ENCODE data around the gene ZEB2.

The ZEB2 gene

DNA sequence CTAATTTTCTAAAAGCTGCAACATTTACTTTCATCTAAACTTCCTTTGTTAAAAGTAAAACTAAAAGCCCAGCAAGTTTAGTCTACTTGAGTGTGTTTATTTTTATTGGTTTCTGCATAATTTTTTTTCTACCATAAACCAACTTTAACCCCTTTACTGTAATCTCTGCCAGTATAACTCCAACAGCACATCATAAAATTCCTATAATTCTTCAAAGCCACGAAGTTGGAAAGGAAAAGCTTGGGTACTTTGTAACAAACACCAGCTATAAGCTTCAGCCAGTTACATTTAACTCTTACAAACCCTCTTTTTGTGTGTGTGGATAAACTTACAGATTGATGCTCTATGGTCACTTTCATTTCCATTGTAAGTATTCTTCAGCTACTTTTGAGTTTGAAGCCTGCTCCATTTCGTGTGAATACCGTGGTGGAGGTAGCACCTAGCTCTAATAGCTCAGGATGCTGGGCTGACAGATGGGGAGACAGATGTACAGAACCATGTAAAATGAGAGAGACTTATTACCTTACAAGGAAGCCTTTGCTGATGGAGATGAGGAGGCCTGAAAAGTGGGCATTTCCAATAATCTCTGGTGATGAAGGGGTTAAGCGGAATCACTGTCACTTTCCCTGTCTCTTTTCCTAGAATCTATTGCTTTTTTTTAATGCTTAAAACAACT is 42.5 kb downstream of the ZEB2 start:
- Histone ChIP-seq H3K27me3 (replicated peaks; ENCODE audit: control insufficient read depth, insufficient read depth, low read length) (no peaks in the 10 kb centered on the region; the same call in 1 of the 2 replicates), H3K4me3 (replicated peaks; ENCODE audit: low read depth, low read length) (no peak overlapping the region), H3K36me3 (ENCODE audit: control insufficient read depth, insufficient read depth, low read length) (no peaks in the 10 kb centered on the region)
- TF ChIP-seq, protein P1, sequence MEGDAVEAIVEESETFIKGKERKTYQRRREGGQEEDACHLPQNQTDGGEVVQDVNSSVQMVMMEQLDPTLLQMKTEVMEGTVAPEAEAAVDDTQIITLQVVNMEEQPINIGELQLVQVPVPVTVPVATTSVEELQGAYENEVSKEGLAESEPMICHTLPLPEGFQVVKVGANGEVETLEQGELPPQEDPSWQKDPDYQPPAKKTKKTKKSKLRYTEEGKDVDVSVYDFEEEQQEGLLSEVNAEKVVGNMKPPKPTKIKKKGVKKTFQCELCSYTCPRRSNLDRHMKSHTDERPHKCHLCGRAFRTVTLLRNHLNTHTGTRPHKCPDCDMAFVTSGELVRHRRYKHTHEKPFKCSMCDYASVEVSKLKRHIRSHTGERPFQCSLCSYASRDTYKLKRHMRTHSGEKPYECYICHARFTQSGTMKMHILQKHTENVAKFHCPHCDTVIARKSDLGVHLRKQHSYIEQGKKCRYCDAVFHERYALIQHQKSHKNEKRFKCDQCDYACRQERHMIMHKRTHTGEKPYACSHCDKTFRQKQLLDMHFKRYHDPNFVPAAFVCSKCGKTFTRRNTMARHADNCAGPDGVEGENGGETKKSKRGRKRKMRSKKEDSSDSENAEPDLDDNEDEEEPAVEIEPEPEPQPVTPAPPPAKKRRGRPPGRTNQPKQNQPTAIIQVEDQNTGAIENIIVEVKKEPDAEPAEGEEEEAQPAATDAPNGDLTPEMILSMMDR (IDR thresholded peaks at IDR 0.05; ENCODE audit: insufficient read depth, low read length, poor library complexity, severe bottlenecking), result no peak
- DNase-seq (ENCODE audit: extremely low read depth, insufficient read length), result no peak

DNA sequence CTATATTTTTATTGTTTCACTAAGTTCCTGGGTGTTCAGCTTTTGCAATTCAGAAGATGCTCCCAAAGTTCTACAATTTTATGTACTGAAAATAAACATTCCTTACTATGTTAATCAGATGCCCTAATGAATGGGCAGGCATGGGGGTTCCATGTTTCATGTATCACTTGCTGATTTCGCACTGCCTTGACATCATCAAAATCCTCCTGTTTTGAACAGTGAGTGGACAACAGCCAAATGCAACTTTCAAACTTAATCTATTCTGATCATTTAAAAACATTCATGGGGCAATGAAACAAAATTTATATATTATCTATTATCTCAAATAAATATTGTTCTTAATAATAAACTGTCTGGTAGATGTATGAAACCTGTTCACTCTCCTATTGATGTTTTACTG is 43.2 kb downstream of the ZEB2 start:
- Histone ChIP-seq H3K27me3 (replicated peaks; ENCODE audit: control insufficient read depth, insufficient read depth, low read length) (no peaks in the 10 kb centered on the region; the same call in 1 of the 2 replicates), H3K36me3 (ENCODE audit: control insufficient read depth, insufficient read depth, low read length) (no peaks in the 10 kb centered on the region), H3K4me3 (replicated peaks; ENCODE audit: low read depth, low read length) (no peak overlapping the region)
- TF ChIP-seq, protein P1 (IDR thresholded peaks at IDR 0.05; ENCODE audit: insufficient read depth, low read length, poor library complexity, severe bottlenecking), result no peak
- no peak for DNase-seq (ENCODE audit: extremely low read depth, insufficient read length)

DNA sequence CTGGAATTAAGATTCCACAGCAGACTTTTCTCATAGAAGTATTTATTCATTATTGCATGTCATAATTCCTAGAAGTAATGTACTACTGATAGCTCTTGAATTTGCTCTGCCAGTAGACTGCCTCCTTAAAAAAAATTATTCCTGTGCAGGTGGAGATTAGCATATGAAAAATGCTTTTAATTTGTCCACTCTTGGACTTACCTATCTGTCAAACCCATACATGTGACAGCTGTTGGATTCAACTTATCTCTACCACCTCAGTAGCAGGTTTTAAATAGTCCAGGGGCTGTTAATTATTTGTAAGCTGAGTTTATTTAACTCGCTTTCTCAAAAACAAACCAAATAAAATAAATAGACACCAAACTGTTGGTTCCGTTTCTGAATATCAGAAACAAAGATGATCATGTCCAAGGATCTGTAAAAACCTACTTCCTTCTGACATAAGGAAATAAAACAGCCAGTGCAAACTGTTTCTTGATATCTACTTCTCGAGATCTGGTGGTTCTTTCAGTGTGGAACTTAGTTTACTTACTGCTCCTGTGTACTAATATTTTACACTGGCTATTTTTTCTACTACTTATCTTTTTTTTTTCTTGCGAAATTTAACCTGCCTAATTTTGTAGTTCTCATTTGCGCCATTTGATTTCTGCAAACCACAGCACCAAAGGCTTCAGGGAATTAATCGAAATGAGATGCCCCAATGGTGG is 44.2 kb downstream of the ZEB2 start:
- H3K4me3 ChIP-seq (replicated peaks; ENCODE audit: low read depth, low read length), result no peak overlapping the region
- no peaks in the 10 kb centered on the region for H3K36me3 ChIP-seq (ENCODE audit: control insufficient read depth, insufficient read depth, low read length)
- DNase-seq (ENCODE audit: extremely low read depth, insufficient read length), result no peak
- H3K27me3 ChIP-seq (replicated peaks; ENCODE audit: control insufficient read depth, insufficient read depth, low read length), result no peaks in the 10 kb centered on the region; the same call in 1 of the 2 replicates
- TF ChIP-seq, protein P1 (IDR thresholded peaks at IDR 0.05; ENCODE audit: insufficient read depth, low read length, poor library complexity, severe bottlenecking), result no peak

DNA sequence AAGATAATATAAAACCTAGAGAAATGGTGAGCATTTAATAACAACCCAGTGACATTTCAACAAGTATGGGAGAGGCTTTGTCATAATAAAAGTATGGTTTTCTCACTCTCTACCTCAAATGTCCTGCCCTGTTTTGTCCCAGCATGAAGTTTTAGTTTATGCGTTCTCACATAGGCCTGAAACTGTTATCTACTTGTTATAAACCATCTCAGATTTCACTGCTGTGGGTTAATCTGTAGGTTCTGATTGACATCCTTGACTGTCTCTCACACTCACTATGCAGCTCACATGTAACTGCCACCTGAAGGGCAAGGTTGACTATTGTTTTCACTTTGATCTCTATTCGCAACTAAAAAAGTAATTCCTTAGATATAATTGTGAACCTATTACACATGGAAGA is 44.9 kb downstream of the ZEB2 start:
- TF ChIP-seq, protein P1 (IDR thresholded peaks at IDR 0.05; ENCODE audit: insufficient read depth, low read length, poor library complexity, severe bottlenecking), result no peak
- no peaks in the 10 kb centered on the region for H3K36me3 ChIP-seq (ENCODE audit: control insufficient read depth, insufficient read depth, low read length)
- H3K4me3 ChIP-seq (replicated peaks; ENCODE audit: low read depth, low read length), result no peak overlapping the region
- H3K27me3 ChIP-seq (replicated peaks; ENCODE audit: control insufficient read depth, insufficient read depth, low read length), result no peaks in the 10 kb centered on the region
- DNase-seq (ENCODE audit: extremely low read depth, insufficient read length), result no peak

DNA sequence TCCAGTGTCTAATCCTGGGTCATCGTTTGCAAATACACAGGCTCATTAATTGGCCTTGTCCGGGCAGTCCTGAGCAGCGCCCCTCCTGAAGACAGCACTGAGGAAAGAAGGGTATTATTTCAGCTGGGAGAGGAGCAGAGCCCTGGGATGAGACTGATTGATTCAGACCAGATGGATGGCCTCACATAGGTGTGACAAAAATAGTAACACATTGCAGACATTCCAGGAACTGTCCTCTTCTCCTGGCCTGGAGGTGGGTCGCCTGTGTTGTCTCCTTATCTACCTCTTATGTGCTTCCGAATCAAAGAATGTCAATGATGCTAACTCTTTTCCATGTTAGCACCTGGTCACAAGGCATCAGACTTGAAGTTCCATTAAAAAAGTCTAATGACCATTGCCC is 45.9 kb downstream of the ZEB2 start:
- Histone ChIP-seq H3K27me3 (replicated peaks; ENCODE audit: control insufficient read depth, insufficient read depth, low read length) (no peaks in the 10 kb centered on the region; the same call in 1 of the 2 replicates), H3K36me3 (ENCODE audit: control insufficient read depth, insufficient read depth, low read length) (no peaks in the 10 kb centered on the region), H3K4me3 (replicated peaks; ENCODE audit: low read depth, low read length) (no peak overlapping the region)
- TF ChIP-seq, protein P1 (IDR thresholded peaks at IDR 0.05; ENCODE audit: insufficient read depth, low read length, poor library complexity, severe bottlenecking), result no peak
- DNase-seq (ENCODE audit: extremely low read depth, insufficient read length), result no peak
